Spinal cord (tissue), 10 donors: ENCODE data around the gene SMTN. TPM values are rescaled to one million over a fixed set of nuclear protein-coding genes. Genes with fewer than 3 reads are reported as not detected.
"Not testable (repeated sequence)": the region's sequence is repeated elsewhere in the genome, so short reads cannot be mapped to it uniquely, and the experiment has no call there.

ENCODE experiments used
- DNase-seq, 6 donors: peaks; one replicate each; pipeline versions ENCODE4 v3.0.0 to v3.0.0-alpha.2; 2013 to 2015; ENCODE audit warnings: low spot score in 6 of 6, low read depth in 4 of 6
- H3K27ac ChIP-seq: one replicate; pipeline ENCODE4 v1.5.1; 2013; ENCODE audit warnings: low read depth, low read length, control low read depth
- H3K27me3 ChIP-seq: one replicate; pipeline ENCODE4 v1.6.1; 2013; ENCODE audit warnings: low read length; ENCODE audit not compliant: control insufficient read depth, insufficient read depth
- H3K36me3 ChIP-seq: one replicate; pipeline ENCODE4 v1.6.1; 2013; ENCODE audit warnings: low read length; ENCODE audit not compliant: control insufficient read depth, insufficient read depth
- H3K4me1 ChIP-seq: one replicate; pipeline ENCODE4 v1.6.1; 2013; ENCODE audit warnings: low read length; ENCODE audit not compliant: control insufficient read depth, insufficient read depth
- H3K4me3 ChIP-seq: one replicate; pipeline ENCODE4 v1.5.1; 2013; ENCODE audit warnings: low read depth, low read length, control low read depth
- H3K9me3 ChIP-seq: one replicate; pipeline ENCODE4 v1.6.1; 2013; ENCODE audit warnings: low read length; ENCODE audit not compliant: control insufficient read depth, insufficient read depth
- WGBS: methylation state at CpG from one replicate; pipeline ENCODE4 v1.1.5; 2013; ENCODE audit warnings: missing lambda C conversion rate; ENCODE audit not compliant: insufficient coverage; 5-methylcytosine and 5-hydroxymethylcytosine counted together
- polyA plus RNA-seq, 2 donors: library from polyadenylated mRNA; unstranded; fragments of 120-200 nt; gene quantifications; one replicate each; pipeline ENCODE4 v1.2.1, GENCODE V29; 2013; ENCODE audit not compliant: insufficient read length in 2 of 2
- total RNA-seq, 2 donors: library from RNA; depleted of rRNA in 1 of 2; stranded (reverse); fragments of 120-200 nt in 1 of 2; fragments of >200 nt in 1 of 2; gene quantifications; one replicate each; pipeline versions ENCODE4 v1.2.3 to v1.2.4, GENCODE V29; 2013 to 2014
- donor health status: healthy.

The SMTN gene
- total and polyA plus RNA-seq, 4 donors, result 26.1 to 61.0 (median 41.7) TPM

- 99% methylated on average over 3 of the region's 3 CpGs for WGBS
- DNase-seq, result no peak
- Histone ChIP-seq H3K4me1 (peaks cover 52% of the 10 kb centered on the region), H3K36me3 (peaks cover 88% of the 10 kb centered on the region), H3K4me3 (no peak overlapping the region), H3K9me3 (no peaks in the 10 kb centered on the region), H3K27ac (no peak overlapping the region), H3K27me3 (no peaks in the 10 kb centered on the region)
Measured at GRCh38 chr22:31095637-31096249, 14.6 kb downstream of the SMTN start.

DNA sequence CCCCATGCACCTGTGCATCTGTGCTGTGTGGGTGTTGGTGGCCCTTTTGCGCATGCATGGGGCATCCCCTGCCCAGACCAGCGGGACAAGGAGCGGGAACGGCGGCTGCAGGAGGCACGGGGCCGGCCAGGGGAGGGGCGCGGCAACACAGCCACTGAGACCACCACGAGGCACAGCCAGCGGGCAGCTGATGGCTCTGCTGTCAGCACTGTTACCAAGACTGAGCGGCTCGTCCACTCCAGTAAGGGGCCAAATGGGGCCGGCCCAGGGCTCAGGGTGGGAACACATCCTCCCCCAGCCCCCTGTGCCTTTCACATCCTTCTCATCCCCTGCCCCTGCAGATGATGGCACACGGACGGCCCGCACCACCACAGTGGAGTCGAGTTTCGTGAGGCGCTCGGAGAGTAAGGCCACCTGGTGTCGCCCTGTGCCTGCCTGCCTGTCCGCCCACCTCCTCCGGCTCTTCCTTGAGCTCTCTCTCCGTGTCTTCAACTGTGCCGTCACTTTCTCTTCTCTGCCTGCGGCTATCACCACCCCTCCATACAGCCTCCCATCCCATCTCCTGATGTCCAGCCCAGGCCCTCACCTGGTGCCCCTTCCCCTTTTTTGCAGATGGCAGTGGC is 15.7 kb downstream of the SMTN start:
- 84% methylated on average over 26 of the region's 27 CpGs for WGBS
- Histone ChIP-seq H3K4me1 (peaks cover 42% of the 10 kb centered on the region), H3K9me3 (no peaks in the 10 kb centered on the region), H3K27ac (no peak overlapping the region), H3K4me3 (no peak overlapping the region), H3K36me3 (peaks cover 84% of the 10 kb centered on the region), H3K27me3 (no peaks in the 10 kb centered on the region)
- no peak for DNase-seq

DNA sequence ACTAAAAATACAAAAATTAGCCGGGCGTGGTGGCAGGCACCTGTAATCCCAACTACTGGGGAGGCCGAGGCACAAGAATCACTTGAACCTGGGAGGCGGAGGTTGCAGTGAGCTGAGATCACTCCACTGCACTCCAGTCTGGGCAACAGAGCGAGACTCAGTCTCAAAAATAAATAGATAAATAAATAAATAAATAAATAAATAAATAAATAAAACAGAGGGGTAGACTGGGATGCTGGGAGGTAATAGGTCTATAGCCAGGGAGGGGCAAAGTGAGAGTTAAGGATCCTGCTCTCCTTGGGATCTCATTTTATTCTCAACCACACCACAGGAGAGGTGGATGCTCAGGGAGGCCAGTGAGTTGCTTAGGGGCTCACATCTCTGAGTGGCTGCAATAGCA is 16.4 kb downstream of the SMTN start:
- Histone ChIP-seq H3K36me3 (peaks cover 84% of the 10 kb centered on the region), H3K4me1 (peaks cover 34% of the 10 kb centered on the region)
- not testable (repeated sequence) for DNase-seq, H3K27ac ChIP-seq, H3K9me3 ChIP-seq, H3K4me3 ChIP-seq, H3K27me3 ChIP-seq
- 100% methylated on average over 2 of the region's 5 CpGs for WGBS

DNA sequence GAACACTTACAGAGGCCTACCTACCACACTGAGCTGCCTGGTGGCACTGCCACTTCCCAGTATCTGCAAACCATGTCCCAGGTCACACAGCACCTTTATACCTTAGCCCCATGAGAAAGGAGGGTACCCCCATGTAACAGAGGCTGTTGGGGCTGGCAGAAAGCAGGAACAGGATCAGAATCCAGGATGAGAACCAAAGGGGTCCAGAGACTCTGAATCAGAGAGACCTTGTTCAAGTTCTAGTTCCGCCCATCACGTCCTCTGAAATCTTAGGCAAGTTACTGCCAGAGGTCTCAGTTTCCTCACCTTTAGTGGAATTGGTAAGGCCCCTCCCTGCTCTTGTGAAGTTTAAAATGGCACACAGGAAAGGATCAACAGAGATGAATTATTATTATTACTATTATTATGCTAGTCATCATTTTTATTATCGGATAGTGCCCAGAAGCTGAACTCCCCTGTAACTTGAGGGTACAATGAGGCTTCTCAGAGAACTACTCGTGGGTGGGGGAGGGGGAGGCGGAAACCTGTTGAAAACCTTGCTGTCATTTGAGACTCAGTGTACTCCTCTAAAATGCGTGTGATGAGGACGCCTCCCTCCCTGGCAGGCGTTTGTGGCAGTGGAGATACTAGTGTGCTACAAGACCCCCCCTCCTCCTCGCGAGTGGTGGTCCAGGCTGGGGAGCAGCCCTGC is 17.0 kb downstream of the SMTN start:
- H3K36me3 ChIP-seq, result peaks cover 81% of the 10 kb centered on the region
- H3K27me3 ChIP-seq, result no peaks in the 10 kb centered on the region
- H3K27ac ChIP-seq, result no peak overlapping the region
- H3K4me3 ChIP-seq, result no peak overlapping the region
- 56% methylated on average over 4 of the region's 10 CpGs for WGBS
- no peak for DNase-seq
- peaks cover 29% of the 10 kb centered on the region for H3K4me1 ChIP-seq
- no peaks in the 10 kb centered on the region for H3K9me3 ChIP-seq

- H3K27me3 ChIP-seq, result no peaks in the 10 kb centered on the region
- no peak overlapping the region for H3K27ac ChIP-seq
- WGBS, result 25% methylated on average over 32 of the region's 36 CpGs
- H3K36me3 ChIP-seq, result peaks cover 78% of the 10 kb centered on the region
- H3K4me3 ChIP-seq, result no peak overlapping the region
- H3K9me3 ChIP-seq, result no peaks in the 10 kb centered on the region
- H3K4me1 ChIP-seq, result peaks cover 23% of the 10 kb centered on the region
- peak in 1 of 6 donors; percentile 62 for DNase-seq
Measured at GRCh38 chr22:31098632-31099110, 17.6 kb downstream of the SMTN start.

DNA sequence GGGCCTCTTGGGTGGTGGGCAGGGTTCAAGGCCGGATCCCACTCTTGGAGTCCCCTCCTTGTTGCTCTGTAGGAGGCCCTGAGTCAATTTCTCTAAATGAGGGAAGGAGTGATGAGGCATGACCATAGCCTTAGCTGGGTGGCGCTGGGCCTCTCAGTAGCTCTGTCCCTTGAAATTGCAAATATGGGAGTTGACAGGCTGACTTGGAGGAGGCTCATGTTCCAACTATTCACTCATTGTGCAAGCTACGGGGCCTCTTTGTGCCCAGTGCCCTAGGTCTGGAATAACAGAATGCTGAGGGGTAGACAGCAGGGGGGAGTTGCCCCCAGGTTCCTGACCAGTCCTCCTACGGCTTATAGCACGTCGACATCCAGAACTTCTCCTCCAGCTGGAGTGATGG is 18.3 kb downstream of the SMTN start:
- no peak for DNase-seq
- no peaks in the 10 kb centered on the region for H3K9me3 ChIP-seq
- no peaks in the 10 kb centered on the region for H3K27me3 ChIP-seq
- 84% methylated on average over 6 of the region's 6 CpGs for WGBS
- H3K4me3 ChIP-seq, result no peak overlapping the region
- peaks cover 17% of the 10 kb centered on the region for H3K4me1 ChIP-seq
- no peak overlapping the region for H3K27ac ChIP-seq
- peaks cover 76% of the 10 kb centered on the region for H3K36me3 ChIP-seq

- no peak for DNase-seq
- Histone ChIP-seq H3K27ac (no peak overlapping the region), H3K36me3 (peaks cover 75% of the 10 kb centered on the region), H3K4me3 (no peak overlapping the region), H3K9me3 (no peaks in the 10 kb centered on the region), H3K4me1 (peaks cover 20% of the 10 kb centered on the region), H3K27me3 (no peaks in the 10 kb centered on the region)
- WGBS, result 95% methylated on average over 26 of the region's 34 CpGs
Measured at GRCh38 chr22:31099841-31100761, 19.0 kb downstream of the SMTN start.

DNA sequence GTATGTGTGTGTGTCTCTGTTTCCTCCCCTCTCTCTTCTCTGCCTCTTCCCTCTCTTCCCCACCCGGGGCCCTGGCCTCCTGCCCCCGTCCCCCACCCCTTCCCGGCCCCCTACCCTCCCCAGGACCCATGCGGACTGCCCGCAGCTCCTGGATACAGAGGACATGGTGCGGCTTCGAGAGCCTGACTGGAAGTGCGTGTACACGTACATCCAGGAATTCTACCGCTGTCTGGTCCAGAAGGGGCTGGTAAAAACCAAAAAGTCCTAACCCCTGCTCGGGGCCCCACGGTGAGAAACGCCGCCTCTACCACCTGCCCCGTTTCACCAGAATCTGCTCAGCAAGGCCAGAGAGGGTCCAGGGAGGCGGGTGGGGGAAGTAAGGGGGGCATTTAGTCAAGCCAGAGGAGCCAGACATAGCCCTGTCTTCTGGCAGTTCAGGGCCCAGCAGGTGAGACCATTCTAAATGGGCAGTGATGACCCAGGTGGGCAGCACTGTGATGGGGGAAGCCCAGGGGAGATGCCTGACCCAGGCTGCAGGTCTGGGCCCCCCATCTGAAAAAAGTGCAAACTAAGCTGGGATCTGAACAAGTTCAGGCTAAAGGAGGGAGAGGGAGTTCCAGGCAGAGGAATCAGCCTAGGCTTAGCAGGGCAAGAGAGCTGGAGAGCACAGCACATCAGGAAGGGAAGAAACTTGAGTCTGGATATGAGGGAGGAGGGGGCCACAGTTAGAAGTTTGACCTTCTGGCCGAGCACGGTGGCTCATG is 19.8 kb downstream of the SMTN start:
- no peak for DNase-seq

More for the DNA sequence above, 19.8 kb downstream of the SMTN start:
- no peak overlapping the region for H3K27ac ChIP-seq
- 93% methylated on average over 11 of the region's 18 CpGs for WGBS
- H3K4me1 ChIP-seq, result peaks cover 22% of the 10 kb centered on the region
- H3K4me3 ChIP-seq, result no peak overlapping the region
- H3K9me3 ChIP-seq, result no peaks in the 10 kb centered on the region
- H3K27me3 ChIP-seq, result no peaks in the 10 kb centered on the region
- peaks cover 68% of the 10 kb centered on the region for H3K36me3 ChIP-seq
